ENCODE measurements around the gene MARCHF3.

DNA sequence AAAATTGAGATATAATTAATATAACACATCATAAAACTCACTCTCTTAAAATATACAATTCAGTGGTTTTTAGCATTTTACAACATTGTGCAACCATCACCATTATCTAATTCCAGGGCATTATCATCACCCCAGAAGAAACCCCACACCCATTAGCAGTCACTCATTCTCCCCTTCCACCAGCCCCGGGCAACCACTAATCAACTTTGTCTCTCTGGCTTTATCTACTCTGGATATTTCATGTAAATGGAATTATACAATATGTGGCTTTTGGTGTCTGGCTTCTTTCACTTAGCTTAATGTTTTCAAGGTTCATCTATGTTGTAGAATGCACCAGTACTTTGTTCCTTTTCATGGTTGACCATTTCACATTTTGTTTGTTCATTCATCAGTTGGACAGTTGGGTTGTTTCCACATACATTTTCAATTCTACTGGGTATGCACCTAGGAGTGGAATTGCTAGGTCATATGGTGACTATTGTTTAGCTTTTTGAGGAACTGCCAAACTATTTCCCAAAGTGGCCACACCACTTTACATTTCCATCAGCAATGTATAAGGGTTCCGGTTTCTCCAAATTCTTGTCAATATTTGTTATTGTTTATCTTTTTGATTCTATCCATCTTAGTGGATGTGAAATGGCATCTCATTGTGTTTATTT is 62.4 kb downstream of the MARCHF3 start:
- TF ChIP-seq, protein P1, sequence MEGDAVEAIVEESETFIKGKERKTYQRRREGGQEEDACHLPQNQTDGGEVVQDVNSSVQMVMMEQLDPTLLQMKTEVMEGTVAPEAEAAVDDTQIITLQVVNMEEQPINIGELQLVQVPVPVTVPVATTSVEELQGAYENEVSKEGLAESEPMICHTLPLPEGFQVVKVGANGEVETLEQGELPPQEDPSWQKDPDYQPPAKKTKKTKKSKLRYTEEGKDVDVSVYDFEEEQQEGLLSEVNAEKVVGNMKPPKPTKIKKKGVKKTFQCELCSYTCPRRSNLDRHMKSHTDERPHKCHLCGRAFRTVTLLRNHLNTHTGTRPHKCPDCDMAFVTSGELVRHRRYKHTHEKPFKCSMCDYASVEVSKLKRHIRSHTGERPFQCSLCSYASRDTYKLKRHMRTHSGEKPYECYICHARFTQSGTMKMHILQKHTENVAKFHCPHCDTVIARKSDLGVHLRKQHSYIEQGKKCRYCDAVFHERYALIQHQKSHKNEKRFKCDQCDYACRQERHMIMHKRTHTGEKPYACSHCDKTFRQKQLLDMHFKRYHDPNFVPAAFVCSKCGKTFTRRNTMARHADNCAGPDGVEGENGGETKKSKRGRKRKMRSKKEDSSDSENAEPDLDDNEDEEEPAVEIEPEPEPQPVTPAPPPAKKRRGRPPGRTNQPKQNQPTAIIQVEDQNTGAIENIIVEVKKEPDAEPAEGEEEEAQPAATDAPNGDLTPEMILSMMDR (IDR thresholded peaks at IDR 0.05) = no peak
- no peak for TF ChIP-seq POLR2A (IDR thresholded peaks at IDR 0.05; ENCODE audit: low read depth)

All from esophagus muscularis mucosa (tissue), 3 donors.